HG03139 (cell line): ENCODE results near the gene RALGDS.
"Not testable (repeated sequence)": the region's sequence is repeated elsewhere in the genome, so short reads cannot be mapped to it uniquely, and the experiment has no call there.

Experiments
- ATAC-seq: cut with Tn5 transposase; IDR thresholded peaks from one replicate; pipeline ENCODE4 v1.9.1; 2021; ENCODE audit not compliant: unreplicated experiment

RALGDS gene

DNA sequence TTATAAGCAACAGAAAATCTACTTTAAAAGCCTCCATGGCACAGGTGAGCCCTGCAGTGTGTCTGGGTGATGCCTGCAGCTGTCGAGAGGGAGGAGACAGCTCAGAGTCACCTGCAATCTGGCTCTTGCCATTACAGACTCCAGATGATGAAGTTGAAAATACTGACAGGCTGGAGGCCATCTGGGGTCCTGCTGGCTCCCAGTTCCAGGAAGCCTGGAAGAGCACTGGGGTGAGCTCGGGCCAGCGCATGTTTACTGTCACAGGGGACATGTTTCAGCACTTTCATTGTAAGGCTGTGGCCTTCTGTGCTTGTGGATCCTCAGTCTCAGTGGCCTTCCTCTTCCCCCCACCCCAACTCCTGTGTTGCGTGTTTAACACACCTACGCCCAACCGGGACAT is 30.9 kb downstream of the RALGDS start:
- no peak for ATAC-seq

DNA sequence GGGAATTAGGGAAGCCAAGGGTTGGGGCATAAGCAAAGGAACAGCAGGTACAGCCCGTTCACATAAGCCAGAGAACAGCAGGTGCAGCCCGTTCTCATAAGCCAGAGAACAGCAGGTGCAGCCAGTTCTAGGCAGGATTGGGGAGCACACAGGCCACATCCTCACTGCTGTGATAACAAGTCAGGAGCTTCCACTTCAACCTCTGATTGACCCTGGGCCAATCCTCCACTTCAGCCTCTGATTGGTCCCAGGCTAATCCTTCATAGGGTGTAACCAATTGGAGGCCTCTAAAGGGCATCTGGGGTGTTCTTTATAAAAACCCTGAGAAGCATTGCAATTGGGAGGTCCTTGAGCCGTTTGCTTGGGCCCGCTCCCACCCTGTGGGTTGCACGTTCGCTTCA is 31.8 kb downstream of the RALGDS start:
- no peak for ATAC-seq

DNA sequence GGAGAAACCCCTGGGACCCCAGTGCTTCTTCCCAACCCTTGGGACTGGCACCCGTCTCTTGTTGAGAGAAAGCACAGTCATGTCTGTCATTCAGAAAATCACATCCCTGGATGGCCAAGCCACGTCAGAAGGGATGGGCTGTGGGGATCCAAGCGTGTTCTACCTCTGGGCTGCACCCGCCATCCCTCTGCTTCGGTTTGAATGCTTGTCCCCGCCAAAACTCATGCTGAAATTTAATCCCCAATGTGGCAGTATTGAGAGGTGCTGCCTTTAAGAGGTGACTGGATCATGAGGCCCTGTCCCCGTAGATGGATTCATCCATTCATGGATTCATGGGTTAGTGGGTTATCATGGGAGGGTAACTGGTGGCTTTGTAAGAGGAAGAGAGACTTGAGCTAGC is 32.3 kb downstream of the RALGDS start:
- ATAC-seq, result no peak

DNA sequence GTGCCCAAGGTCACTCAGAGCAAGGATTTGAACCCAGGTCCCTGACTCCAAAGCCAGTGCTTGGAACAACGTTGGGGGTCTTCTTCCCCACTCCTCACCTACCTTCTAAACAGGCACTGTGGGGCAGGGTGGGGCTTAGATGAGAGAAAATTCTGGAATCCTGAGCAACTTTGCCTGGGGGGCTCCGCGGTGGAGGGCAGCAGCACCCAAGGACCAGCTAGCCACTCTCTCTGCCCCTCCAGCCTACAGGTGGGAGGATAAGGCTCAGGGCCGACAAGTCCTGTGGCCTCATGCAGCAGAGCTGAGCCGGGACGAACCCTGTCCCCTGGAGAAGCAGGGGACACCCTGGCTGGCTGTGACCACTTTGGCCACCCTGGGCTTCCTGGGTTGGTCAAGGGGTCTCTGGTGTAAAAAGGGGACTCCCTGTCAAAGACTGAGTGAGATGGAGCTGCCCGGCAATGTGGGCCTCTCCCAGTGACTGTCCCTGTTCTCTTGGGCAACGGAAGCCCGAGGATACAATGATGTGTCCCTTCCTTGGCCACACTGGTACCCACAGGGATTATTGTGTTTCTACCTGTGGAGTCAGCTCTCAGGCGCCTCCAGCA is 32.8 kb downstream of the RALGDS start:
- ATAC-seq, result no peak

DNA sequence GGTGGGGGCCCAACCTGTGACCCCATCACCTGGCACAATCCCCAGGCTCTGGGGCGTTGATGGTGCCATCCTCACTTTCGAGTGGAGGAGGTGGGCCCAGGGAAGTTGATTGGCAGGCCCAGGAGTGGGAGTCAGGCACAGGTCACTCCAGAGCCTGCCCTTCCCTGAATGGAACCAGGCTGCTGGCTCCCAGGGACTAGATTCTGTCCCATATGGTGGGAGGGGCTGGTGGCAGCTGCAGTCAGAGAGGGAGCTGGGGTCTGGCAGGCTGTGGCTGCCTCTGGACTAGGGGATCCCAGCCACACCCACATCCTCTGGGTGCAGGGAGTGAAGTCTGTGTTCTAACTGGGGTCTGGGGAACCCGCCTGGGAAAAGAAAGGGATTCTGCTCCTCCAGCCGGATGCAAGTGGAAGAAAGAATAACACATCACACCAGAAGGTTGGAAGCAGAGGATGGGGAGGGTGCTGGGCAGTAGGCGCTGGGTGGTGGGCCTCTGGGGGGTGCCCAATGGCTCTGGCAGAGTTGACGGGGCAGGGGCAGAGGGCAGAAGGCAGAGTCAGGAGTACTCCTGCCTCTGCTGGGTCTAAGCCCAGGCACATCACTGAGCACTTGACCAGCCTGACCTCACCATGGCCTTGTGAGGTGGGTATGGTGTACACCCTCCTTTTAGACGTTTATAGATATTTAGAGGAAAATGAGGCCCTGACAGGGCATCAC is 33.5 kb downstream of the RALGDS start:
- no peak for ATAC-seq

DNA sequence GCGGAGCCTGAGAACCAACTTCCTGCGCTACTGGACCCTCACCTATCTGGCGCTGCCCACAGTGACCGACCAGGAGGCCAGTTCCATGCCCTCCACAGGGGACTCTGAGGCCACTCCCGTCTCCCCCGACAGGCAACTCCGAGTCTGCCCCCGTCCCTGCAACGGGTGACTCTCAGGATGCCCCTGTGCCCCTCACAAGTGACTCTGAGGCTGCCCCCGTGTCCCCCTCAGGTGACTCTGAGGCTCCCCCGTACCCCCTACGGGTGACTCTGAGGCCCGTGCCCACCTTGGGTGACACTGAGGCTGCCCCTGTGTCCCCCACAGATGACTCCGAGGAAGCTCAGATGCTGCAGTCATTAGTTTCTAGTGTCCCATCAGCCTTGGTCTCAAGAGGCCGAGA is 34.1 kb downstream of the RALGDS start:
- ATAC-seq, result no peak

- ATAC-seq, result not testable (repeated sequence)
These were observed 34.7 kb downstream of the RALGDS start for GRCh38 chr9:133086212-133086860.

- not testable (repeated sequence) for ATAC-seq
These were observed 37.4 kb downstream of the RALGDS start for GRCh38 chr9:133083688-133084087.

- ATAC-seq, result not testable (repeated sequence)
These were observed 38.9 kb downstream of the RALGDS start for GRCh38 chr9:133081957-133082644.

- not testable (repeated sequence) for ATAC-seq
These were observed 40.0 kb downstream of the RALGDS start for GRCh38 chr9:133080786-133081779.

DNA sequence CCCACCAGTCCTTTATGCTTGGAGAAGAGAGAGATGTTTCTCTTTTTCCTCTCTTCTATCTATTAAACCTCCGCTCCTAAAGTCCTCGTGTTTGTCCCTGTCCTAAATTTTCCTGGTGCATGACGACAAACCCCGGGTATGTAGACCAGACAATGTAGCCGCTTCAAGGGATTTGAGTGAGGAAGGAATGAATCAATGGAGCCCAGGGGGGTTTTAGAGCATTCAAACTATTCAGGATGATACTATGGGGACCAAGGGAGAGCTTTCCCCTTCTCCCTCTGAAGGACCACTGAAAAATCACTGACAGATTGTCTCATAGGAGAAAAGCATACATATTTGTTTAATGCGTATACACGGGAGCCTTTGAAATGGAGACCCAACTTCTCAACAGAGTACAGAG is 40.9 kb downstream of the RALGDS start:
- ATAC-seq, result no peak

DNA sequence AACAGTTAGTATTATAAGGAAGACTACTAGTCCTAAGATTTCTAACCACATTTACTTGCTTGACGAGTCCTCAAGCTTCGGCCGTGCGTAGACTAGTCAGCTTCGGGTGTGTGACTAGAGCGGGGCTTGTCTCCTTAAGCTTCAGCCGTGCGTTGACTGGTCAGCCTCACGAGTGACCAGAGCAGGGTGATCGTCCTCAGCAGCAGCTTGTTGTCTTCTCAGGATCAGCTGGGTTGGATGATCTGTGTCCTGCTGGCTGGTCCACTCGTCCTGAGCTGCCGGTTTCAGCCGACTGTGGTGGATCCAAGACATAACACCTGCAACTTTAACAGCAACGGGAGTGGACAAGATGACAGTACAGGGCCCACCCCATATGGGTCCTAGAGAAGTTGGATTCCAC is 42.6 kb downstream of the RALGDS start:
- no peak for ATAC-seq

DNA sequence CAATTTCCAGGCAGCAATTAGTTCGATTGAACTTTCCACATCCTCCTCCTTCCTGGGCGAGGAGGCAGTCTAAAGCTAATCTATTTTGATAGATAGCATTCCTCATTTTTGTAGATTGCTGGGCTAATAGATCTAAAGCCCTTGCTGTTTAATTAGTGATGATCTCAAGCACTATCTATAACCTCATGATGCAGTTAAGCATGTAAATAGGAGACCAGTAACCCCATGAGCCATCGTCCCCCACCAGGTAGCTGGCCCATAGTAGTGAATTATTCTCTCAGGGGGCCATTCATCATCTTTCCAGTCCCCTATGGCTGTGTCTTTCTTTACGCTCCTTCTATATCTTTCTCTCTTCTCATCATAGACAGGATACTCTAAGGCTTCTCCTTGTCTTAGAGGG is 44.3 kb downstream of the RALGDS start:
- ATAC-seq, result no peak

GRCh38 chr9:133075925-133076630 is 45.0 kb downstream of the RALGDS start:
- no peak for ATAC-seq

DNA sequence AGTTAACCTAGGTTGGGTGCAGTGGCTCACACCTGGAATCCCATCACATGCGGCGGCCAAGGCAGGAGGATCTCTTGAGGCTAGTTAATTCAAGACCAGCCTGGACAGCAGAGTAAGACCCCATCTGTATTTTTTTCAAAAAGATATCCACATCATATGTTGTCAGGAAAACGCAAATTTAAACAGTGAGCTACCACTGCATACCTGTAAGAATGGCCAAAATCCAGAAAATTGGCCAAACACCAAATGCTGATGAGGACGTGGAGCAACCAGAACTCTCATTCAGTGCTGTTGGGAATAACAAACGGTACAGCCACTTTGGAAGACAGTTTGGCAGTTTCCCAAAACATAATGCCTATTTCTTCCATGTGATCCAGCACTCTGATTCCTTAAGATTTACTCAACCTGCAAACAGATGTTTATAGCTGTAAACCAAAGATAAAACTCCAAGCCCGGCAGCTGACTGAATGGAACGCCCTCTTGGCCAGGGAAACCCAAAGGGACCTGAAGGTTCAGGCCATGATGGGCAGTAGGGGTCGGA is 46.9 kb downstream of the RALGDS start:
- ATAC-seq, result no peak

DNA sequence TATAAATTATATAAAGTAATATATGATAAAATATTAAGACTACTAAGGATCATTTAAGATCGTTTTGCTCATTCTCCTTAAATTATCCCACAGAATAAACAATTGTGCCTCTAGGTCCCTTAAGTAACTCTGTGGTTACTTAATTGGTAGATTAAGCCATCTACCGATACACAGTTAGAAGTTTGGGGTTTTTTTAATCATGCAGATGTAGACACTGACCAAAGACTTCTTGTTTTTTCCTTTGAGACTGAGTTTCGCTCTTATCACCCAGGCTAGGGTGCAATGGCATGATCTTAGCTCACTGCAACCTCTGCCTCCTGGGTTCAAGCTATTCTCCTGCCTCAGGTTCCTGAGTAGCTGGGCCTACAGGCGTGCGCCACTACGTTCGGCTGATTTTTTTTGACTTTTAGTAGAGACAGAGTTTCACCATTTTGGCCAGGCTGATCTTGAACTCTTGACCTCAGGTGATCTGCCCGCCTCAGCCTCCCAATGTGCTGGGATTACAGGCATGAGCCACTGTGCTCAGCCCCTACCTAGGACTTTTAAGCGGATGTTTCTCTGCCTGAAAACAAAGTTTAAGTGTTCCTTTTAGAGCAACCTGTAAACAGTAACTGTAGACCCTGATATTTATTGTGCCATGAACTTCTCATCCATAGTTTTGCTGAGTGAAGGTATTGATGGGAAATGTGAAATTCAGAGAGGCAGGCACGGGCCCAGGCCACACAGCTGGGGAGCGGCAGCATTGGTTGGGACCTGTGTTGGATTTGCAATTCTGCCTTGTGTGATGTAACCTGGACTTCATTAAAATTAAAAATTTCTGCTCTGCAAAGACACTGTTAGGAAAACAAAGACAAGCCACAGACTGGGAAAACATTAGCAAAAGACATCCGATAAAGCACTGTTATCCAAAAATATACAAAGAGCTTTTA is 47.7 kb downstream of the RALGDS start:
- no peak for ATAC-seq

DNA sequence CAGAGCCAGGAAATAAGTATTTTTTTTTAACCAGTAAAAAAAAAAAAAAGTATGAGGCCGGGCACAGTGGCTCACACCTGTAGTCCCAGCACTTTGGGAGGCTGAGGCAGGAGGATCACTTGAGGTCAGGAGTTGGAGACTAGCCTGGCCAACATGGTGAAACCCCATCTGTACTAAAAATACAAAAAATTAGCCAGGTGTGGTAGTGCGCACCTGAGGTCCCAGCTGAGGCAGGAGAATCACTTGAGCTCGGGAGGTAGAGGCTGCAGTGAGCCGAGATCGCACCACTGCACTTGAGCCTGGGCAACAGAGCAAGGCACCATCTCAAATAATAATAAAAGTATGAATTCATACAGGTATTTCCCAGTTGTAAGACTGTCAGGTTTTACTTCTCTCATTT is 48.8 kb downstream of the RALGDS start:
- not testable (repeated sequence) for ATAC-seq

GRCh38 chr9:133071484-133072150 is 49.4 kb downstream of the RALGDS start:
- ATAC-seq, result no peak
